ENCODE measurements around the gene AHCY.
"Not testable (repeated sequence)": the region's sequence is repeated elsewhere in the genome, so short reads cannot be mapped to it uniquely, and the experiment has no call there.

Gene AHCY

GRCh38 chr20:34322267-34323105 lies 19.3 kb upstream of the AHCY start:
- no peak for DNase-seq (ENCODE audit: low read depth)

GRCh38 chr20:34320861-34321260 lies 17.7 kb upstream of the AHCY start:
- DNase-seq (ENCODE audit: low read depth): no peak

GRCh38 chr20:34318609-34319443 lies 15.7 kb upstream of the AHCY start:
- no peak for DNase-seq (ENCODE audit: low read depth)

GRCh38 chr20:34316196-34316814 lies 13.2 kb upstream of the AHCY start:
- DNase-seq (ENCODE audit: low read depth): peak; percentile 88

- DNase-seq (ENCODE audit: low read depth): no peak
Measured at GRCh38 chr20:34315236-34315635, 12.1 kb upstream of the AHCY start.

- DNase-seq (ENCODE audit: low read depth): peak; percentile 85
Measured at GRCh38 chr20:34312544-34313217, 9.5 kb upstream of the AHCY start.

- no peak for DNase-seq (ENCODE audit: low read depth)
Measured at GRCh38 chr20:34312024-34312460, 8.9 kb upstream of the AHCY start.

- no peak for DNase-seq (ENCODE audit: low read depth)
Measured at GRCh38 chr20:34311118-34312023, 8.2 kb upstream of the AHCY start.

GRCh38 chr20:34310481-34311117 lies 7.4 kb upstream of the AHCY start:
- no peak for DNase-seq (ENCODE audit: low read depth)

- DNase-seq (ENCODE audit: low read depth): no peak
Measured at GRCh38 chr20:34309691-34310090, 6.5 kb upstream of the AHCY start.

GRCh38 chr20:34305333-34306230 lies 2.4 kb upstream of the AHCY start:
- DNase-seq (ENCODE audit: low read depth): no peak

GRCh38 chr20:34302312-34302722 lies 838 bp downstream of the AHCY start:
- peak; percentile 43 for DNase-seq (ENCODE audit: low read depth)

GRCh38 chr20:34301587-34302311 lies 1.4 kb downstream of the AHCY start:
- DNase-seq (ENCODE audit: low read depth): no peak

- DNase-seq (ENCODE audit: low read depth): no peak
Measured at GRCh38 chr20:34300809-34301586, 2.2 kb downstream of the AHCY start.

GRCh38 chr20:34300256-34300806 lies 2.8 kb downstream of the AHCY start:
- DNase-seq (ENCODE audit: low read depth): peak; percentile 48

GRCh38 chr20:34299556-34300255 lies 3.4 kb downstream of the AHCY start:
- no peak for DNase-seq (ENCODE audit: low read depth)

GRCh38 chr20:34298294-34298784 lies 4.8 kb downstream of the AHCY start:
- not testable (repeated sequence) for DNase-seq (ENCODE audit: low read depth)
